Endothelial cell of umbilical vein (primary cell): ENCODE results near the gene LIMCH1. TPM values are rescaled to one million over a fixed set of nuclear protein-coding genes. Genes with fewer than 3 reads are reported as not detected.

Experiments
- BruUV-seq: library from RNA; stranded (reverse); fragments of 400-500 nt; replicated peaks from 2 replicates; lab custom pipeline; 2021; lab: Mats Ljungman, UMichigan
- CTCF ChIA-PET: fragments of 300-600, 350-600 bp; sonication (Branson Sonifier 250); formaldehyde crosslinking; loops from one replicate; lab custom pipeline; 2021; ENCODE audit warnings: antibody characterized with exemption, inconsistent platforms; lab: Charles Lee
- POLR2A ChIA-PET: fragments of 300-600, 350-600 bp; sonication (Branson Sonifier 250); formaldehyde crosslinking; loops from one replicate; lab custom pipeline; 2021; ENCODE audit warnings: antibody characterized with exemption, inconsistent platforms; lab: Charles Lee
- DNase-seq: peaks from one replicate; pipeline ENCODE4 v3.0.0-alpha.2; 2011; ENCODE audit warnings: low read depth, low spot score
- FAIRE-seq: peaks from 2 replicates; lab custom pipeline; 2011; peaks lifted over from hg19 to GRCh38; lab: Jason Lieb, UNC
- H2AFZ ChIP-seq: 2 replicates; pipeline ENCODE4 v1.6.0; 2012; ENCODE audit warnings: low read depth, low read length, control low read depth, inconsistent platforms
- H3K27ac ChIP-seq: 2 replicates; pipeline ENCODE4 v1.5.1; 2011; ENCODE audit warnings: low read depth, mild to moderate bottlenecking, control low read depth, low read length, moderate library complexity; ENCODE audit not compliant: insufficient read depth
- H3K27me3 ChIP-seq, 2 experiments: 2 replicates each; pipeline versions ENCODE4 v1.6.0 to v1.6.1; 2011; ENCODE audit warnings: low read length in 2 of 2, mixed read lengths in 1 of 2; ENCODE audit not compliant: control insufficient read depth in 2 of 2, insufficient read depth in 2 of 2
- H3K36me3 ChIP-seq, 2 experiments: 2 replicates in 1 of 2; 3 replicates in 1 of 2; pipeline ENCODE4 v1.5.1; 2011; ENCODE audit warnings: low read length in 2 of 2, mild to moderate bottlenecking in 1 of 2, moderate library complexity in 1 of 2; ENCODE audit not compliant: control insufficient read depth in 2 of 2, insufficient read depth in 2 of 2; ENCODE audit errors: extremely low read depth in 1 of 2
- H3K4me1 ChIP-seq: 3 replicates; pipeline ENCODE4 v1.5.1; 2011; ENCODE audit warnings: mild to moderate bottlenecking, low read length; ENCODE audit not compliant: control insufficient read depth, insufficient read depth; ENCODE audit errors: extremely low read depth
- H3K4me2 ChIP-seq: 2 replicates; pipeline ENCODE4 v1.6.1; 2011; ENCODE audit warnings: low read length, control low read depth, mixed read lengths; ENCODE audit not compliant: insufficient read depth
- H3K4me3 ChIP-seq, 3 experiments: fragments of 200-600 bp in 1 of 3; sonication (generic), shearing (Covaris generic) in 1 of 3; replicated peaks in 1 of 3; 2 replicates each; pipeline ENCODE4 v1.5.1; 2011 to 2016; ENCODE audit warnings: control low read depth in 3 of 3, low read length in 3 of 3, mild to moderate bottlenecking in 2 of 3, inconsistent platforms in 1 of 3, low read depth in 1 of 3, moderate library complexity in 1 of 3; ENCODE audit not compliant: insufficient read depth in 1 of 3
- H3K79me2 ChIP-seq: 2 replicates; pipeline ENCODE4 v1.6.0; 2012; ENCODE audit warnings: low read length, inconsistent platforms; ENCODE audit not compliant: control insufficient read depth, insufficient read depth
- H3K9ac ChIP-seq: replicated peaks from 2 replicates; pipeline ENCODE3; 2011; ENCODE audit warnings: low read length, control low read depth; ENCODE audit not compliant: insufficient read depth; ENCODE audit errors: extremely low read depth
- H3K9me1 ChIP-seq: replicated peaks from 3 replicates; pipeline ENCODE4 v1.6.0; 2011; ENCODE audit warnings: mild to moderate bottlenecking, low read length; ENCODE audit not compliant: control insufficient read depth, insufficient read depth; ENCODE audit errors: extremely low read depth
- H3K9me3 ChIP-seq: replicated peaks from 2 replicates; pipeline ENCODE4 v1.5.1; 2012; ENCODE audit warnings: low read length, inconsistent platforms; ENCODE audit not compliant: control insufficient read depth, insufficient read depth
- H4K20me1 ChIP-seq: replicated peaks from 2 replicates; pipeline ENCODE3; 2011; ENCODE audit warnings: mild to moderate bottlenecking, low read length; ENCODE audit not compliant: control insufficient read depth, insufficient read depth; ENCODE audit errors: extremely low read depth
- EZH2 ChIP-seq: IDR thresholded peaks from 2 replicates; pipeline ENCODE4 v1.6.1; 2012; ENCODE audit warnings: borderline replicate concordance, low read depth, mild to moderate bottlenecking, moderate library complexity, low read length, inconsistent platforms; ENCODE audit not compliant: severe bottlenecking
- MYC ChIP-seq: IDR thresholded peaks from one replicate; pipeline ENCODE4 v1.6.1; 2011; ENCODE audit warnings: mild to moderate bottlenecking, low read depth, low read length
- POLR2A ChIP-seq: IDR thresholded peaks from 2 replicates; pipeline ENCODE4 v1.6.1; 2012; ENCODE audit warnings: low read depth, mild to moderate bottlenecking, control low read depth, low read length
- dilution Hi-C: fragments of 300-500 bp; cut with MboI; formaldehyde crosslinking; loops from one replicate; pipeline ENCODE4 v1.15.0; 2019; ENCODE audit warnings: low sequenced_read_pairs; ENCODE audit not compliant: extremely low pct_ligation_motif_present
- intact Hi-C: fragments of 100-400 bp; cut with micrococcal nuclease; formaldehyde crosslinking; loops from one replicate; pipeline ENCODE4 v1.10.0; 2022
- polyA plus RNA-seq, 4 experiments: library from polyadenylated mRNA; depleted of rRNA in 3 of 4; stranded (reverse) in 3 of 4; unstranded in 1 of 4; fragments of >200 nt; gene quantifications; 2 replicates each; pipeline versions ENCODE4 v1.2.1 to v1.2.3, GENCODE V29; 2011 to 2012; ENCODE audit warnings: missing spikeins in 1 of 4
- total RNA-seq: library from RNA; stranded (reverse); gene quantifications from 2 replicates; pipeline ENCODE4 v1.2.3, GENCODE V29; 2021
- TF ChIP-seq, protein P1 (sequence below): IDR thresholded peaks from 2 replicates; pipeline ENCODE4 v1.6.1; 2011; ENCODE audit not compliant: insufficient read depth, insufficient read length

The LIMCH1 gene
- total and polyA plus RNA-seq, 2 donors (not counting 3 experiments of a cell fraction or from before 2014, with no cell fraction given): 14.3 to 32.8 TPM

DNA sequence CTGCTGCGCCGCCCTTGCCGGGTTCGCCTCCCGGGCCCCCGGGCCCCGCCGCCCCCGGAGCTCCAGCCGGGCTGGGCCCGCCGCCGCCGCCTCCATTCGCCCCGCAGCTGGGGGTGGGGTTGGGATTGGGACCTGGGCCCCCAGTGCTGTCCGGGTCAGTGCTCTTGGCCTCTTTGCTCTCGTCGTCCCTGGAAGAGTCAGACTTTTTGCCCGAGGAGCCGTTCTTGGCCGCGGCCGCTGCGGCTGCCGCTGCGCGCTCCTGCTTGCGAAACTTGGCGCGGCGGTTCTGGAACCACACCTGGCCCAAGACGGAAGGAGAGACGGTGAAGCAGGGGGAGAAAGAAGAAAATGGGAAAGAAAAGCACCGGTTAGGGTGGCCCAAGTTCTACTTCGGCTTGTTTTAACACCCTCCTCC is 208.1 kb downstream of the LIMCH1 start:
- Histone ChIP-seq H3K36me3 (no peaks in the 10 kb centered on the region), H3K27ac (no peak overlapping the region), H3K9me3 (no peaks in the 10 kb centered on the region), H3K27me3 (peaks cover 84 to 91% of the 10 kb centered on the region in 2 experiments), H2AFZ (no peak overlapping the region), H3K9ac (no peak overlapping the region), H4K20me1 (no peaks in the 10 kb centered on the region), H3K79me2 (no peaks in the 10 kb centered on the region), H3K9me1 (no peaks in the 10 kb centered on the region), H3K4me2 (no peak overlapping the region), H3K4me3 (no peak overlapping the region), H3K4me1 (no peaks in the 10 kb centered on the region)
- FAIRE-seq: no peak
- no peak for DNase-seq
- BruUV-seq: no TSS peak
- dilution Hi-C loops: no loop called here
- intact Hi-C loops: loop anchor here (5.0 kb wide), 1 partner anchor 136 kb away; no protein-coding TSS in a partner anchor
- ChIA-PET CTCF (no interaction called here), POLR2A (no interaction called here)
- TF ChIP-seq POLR2A (no peak), EZH2 (peak; percentile 95)

DNA sequence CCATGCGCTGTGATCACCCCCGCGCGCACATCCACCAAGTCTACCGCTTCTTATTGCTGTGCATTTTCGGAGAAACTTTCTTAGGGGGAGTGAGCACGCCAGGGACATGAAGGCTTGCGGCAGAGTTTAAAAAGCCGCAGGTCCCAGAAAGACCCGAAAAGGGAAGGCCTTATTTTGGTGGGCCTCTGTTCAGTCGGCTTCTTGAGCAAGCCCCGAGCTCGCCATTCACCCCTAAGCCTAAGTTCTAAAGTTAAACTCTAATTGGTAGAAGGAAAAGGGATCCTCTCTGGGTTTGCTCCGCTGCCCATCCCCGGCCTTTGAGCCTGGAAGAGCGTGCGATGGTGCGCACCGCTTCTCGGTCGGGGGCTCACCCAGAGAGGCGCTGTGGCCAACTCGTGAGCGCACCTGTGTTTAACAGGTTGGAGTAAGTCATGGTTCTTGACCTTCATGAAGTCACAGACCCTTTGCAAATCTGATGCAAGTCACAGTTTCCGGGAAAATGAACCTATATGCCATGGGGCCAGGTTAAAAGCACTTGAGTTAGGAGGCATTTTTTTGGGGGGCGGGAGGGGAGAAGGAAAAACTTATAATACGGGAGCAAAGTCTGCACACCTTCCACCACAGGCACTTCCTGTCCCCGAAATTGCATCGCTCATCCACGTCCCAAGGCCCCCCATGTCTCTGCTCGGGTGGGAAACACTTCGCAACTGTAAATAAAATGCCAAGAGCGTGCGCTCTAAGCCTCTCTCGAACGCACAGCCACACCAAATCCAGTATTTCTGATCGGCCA is 208.7 kb downstream of the LIMCH1 start:
- BruUV-seq: no TSS peak
- peaks cover 85 to 93% of the 10 kb centered on the region in 2 experiments for H3K27me3 ChIP-seq
- no peaks in the 10 kb centered on the region for H3K79me2 ChIP-seq
- TF ChIP-seq, protein P1, sequence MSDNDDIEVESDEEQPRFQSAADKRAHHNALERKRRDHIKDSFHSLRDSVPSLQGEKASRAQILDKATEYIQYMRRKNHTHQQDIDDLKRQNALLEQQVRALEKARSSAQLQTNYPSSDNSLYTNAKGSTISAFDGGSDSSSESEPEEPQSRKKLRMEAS: no peak
- no peak for TF ChIP-seq MYC
- peak; percentile 86 for TF ChIP-seq EZH2
- no peak overlapping the region for H3K4me3 ChIP-seq
- no peak overlapping the region for H3K4me2 ChIP-seq
- ChIA-PET POLR2A (no interaction called here), CTCF (no interaction called here)
- H3K9me1 ChIP-seq: no peaks in the 10 kb centered on the region
- intact Hi-C loops (loop anchor here (5.0 kb wide), 1 partner anchor 136 kb away; no protein-coding TSS in a partner anchor), dilution Hi-C loops (no loop called here)
- H2AFZ ChIP-seq: no peak overlapping the region
- H3K9ac ChIP-seq: no peak overlapping the region
- no peak overlapping the region for H3K27ac ChIP-seq
- H3K36me3 ChIP-seq: no peaks in the 10 kb centered on the region
- no peaks in the 10 kb centered on the region for H3K4me1 ChIP-seq
- H3K9me3 ChIP-seq: no peaks in the 10 kb centered on the region
- no peak for DNase-seq
- H4K20me1 ChIP-seq: no peaks in the 10 kb centered on the region
- FAIRE-seq: no peak
